Measurements from ENCODE around the gene AGFG1. TPM values are rescaled to one million over a fixed set of nuclear protein-coding genes. Genes with fewer than 3 reads are reported as not detected.

The AGFG1 gene
- total and polyA plus RNA-seq, 3 donors from 2014 or later: 126 to 192 (median 135) TPM

DNA sequence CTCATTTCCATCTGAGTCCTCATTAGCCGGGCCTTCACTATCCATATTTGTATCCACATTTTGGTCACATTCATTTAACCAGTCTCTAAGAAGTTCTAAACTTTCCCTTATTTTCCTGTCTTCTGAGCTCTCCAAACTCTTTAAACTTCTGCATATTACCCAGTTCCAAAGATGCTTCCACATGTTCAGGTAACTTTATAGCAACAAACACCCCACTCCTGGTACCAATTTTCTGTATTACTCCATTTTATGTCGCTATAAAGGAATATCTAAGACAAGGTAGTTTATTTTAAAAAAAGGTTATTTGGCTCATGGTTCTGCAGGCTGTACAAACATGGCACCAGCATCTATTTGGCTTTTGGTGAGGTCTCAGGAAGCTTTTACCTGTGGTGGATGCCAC lies 38.8 kb upstream of the AGFG1 start:
- DNase-seq: no peak
- H3K4me3 ChIP-seq: no peak overlapping the region
- H3K27ac ChIP-seq: no peak overlapping the region
- H3K4me1 ChIP-seq: no peaks in the 10 kb centered on the region
- intact Hi-C loops (cut with DNase I; ENCODE audit: low total_unique reads): no loop called here
- no peaks in the 10 kb centered on the region for H3K36me3 ChIP-seq (ENCODE audit: low read depth, missing control alignments)
- WGBS, 2 donors: 69 to 96% methylated on average over 2 of the region's 2 CpGs
- H3K9me3 ChIP-seq: no peaks in the 10 kb centered on the region
- TF ChIP-seq, protein P1, sequence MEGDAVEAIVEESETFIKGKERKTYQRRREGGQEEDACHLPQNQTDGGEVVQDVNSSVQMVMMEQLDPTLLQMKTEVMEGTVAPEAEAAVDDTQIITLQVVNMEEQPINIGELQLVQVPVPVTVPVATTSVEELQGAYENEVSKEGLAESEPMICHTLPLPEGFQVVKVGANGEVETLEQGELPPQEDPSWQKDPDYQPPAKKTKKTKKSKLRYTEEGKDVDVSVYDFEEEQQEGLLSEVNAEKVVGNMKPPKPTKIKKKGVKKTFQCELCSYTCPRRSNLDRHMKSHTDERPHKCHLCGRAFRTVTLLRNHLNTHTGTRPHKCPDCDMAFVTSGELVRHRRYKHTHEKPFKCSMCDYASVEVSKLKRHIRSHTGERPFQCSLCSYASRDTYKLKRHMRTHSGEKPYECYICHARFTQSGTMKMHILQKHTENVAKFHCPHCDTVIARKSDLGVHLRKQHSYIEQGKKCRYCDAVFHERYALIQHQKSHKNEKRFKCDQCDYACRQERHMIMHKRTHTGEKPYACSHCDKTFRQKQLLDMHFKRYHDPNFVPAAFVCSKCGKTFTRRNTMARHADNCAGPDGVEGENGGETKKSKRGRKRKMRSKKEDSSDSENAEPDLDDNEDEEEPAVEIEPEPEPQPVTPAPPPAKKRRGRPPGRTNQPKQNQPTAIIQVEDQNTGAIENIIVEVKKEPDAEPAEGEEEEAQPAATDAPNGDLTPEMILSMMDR (IDR thresholded peaks at IDR 0.05): no peak
- no peak for TF ChIP-seq POLR2A (IDR thresholded peaks at IDR 0.05)
- H3K27me3 ChIP-seq: no peaks in the 10 kb centered on the region

DNA sequence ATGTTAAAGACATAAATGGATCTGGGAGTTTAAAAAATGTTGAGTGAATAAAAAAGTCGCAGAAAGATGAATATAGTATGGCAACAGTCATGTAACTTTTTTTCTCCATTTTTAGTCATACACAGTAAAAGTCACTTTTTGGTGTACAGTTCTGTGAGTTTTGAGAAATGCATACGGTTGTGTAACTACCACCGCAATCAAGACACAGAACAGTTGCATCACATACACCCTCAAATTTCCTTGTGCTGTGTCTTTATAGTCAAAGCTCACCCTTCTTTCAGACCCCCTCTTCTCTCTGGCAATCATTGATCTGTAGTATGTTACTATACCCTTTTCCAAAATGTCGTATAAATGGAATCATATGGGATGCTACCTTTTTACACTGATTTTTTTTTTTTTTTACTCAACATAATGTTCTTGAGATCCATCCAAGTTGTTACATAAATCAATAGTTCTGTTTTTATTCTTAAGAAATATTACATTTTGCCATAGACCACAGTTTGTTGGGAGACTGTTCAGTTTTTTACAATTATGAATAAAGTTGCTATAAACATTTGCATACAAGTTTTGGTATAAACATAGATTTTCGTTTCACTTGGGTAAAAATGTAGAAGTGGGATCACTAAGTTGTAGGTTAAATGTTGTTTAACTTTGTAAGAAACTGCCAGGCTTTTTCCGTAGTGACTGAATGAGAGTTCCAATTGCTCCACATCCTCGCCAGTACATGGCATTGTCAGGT lies 35.4 kb upstream of the AGFG1 start:
- Histone ChIP-seq H3K27ac (no peak overlapping the region), H3K27me3 (no peaks in the 10 kb centered on the region), H3K9me3 (no peaks in the 10 kb centered on the region), H3K36me3 (ENCODE audit: low read depth, missing control alignments) (no peaks in the 10 kb centered on the region), H3K4me3 (no peak overlapping the region), H3K4me1 (no peaks in the 10 kb centered on the region)
- intact Hi-C loops (cut with DNase I; ENCODE audit: low total_unique reads): no loop called here
- TF ChIP-seq, protein P1 (IDR thresholded peaks at IDR 0.05): no peak
- TF ChIP-seq POLR2A (IDR thresholded peaks at IDR 0.05): no peak
- DNase-seq: no peak
- 80 to 92% methylated on average over 7 of the region's 7 CpGs for WGBS, 2 donors

DNA sequence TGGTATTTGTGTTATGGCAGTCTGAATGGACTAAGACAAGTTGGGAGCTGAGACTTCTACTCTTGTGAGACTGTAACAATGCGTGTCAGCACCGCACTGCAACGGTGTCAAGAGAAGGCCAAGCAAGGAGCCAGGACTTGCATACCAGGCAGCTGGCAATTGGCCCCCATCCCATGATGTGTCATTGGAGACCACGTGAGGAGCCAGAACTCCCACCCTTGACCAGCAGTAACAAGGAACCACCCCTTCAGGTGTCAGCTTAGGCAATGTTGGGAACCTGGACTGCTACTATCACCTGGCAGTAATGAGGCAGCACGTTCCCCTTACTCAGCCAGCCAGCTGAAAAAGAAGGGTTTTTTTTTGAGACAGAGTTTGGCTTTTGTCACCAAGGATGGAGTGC lies 32.7 kb upstream of the AGFG1 start:
- Histone ChIP-seq H3K27ac (no peak overlapping the region), H3K9me3 (no peaks in the 10 kb centered on the region), H3K4me1 (no peaks in the 10 kb centered on the region), H3K36me3 (ENCODE audit: low read depth, missing control alignments) (no peaks in the 10 kb centered on the region), H3K4me3 (no peak overlapping the region), H3K27me3 (no peaks in the 10 kb centered on the region)
- 89 to 90% methylated on average over 5 of the region's 5 CpGs for WGBS, 2 donors
- intact Hi-C loops (cut with DNase I; ENCODE audit: low total_unique reads): no loop called here
- TF ChIP-seq, protein P1 (IDR thresholded peaks at IDR 0.05): no peak
- no peak for TF ChIP-seq POLR2A (IDR thresholded peaks at IDR 0.05)
- no peak for DNase-seq

DNA sequence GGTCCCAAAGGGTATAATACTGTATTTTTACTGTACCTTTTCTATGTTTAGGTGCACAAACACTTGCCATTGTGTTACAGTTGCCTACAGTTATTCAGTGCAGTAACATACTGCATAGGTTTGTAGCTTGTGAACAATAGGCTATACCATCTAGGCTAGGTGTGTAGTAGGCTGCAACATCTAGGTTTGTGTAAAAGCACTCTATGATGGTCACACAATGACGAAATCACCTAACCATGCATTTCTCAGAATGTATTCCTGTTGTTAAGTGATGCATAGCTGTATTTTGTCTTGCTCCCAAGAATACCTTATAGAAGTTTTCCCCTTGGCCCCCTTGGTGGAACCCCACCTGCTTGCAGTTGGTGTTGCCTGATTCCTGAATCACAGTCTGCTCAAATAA lies 29.3 kb upstream of the AGFG1 start:
- H3K9me3 ChIP-seq: no peaks in the 10 kb centered on the region
- no peaks in the 10 kb centered on the region for H3K27me3 ChIP-seq
- DNase-seq: no peak
- H3K4me3 ChIP-seq: no peak overlapping the region
- H3K36me3 ChIP-seq (ENCODE audit: low read depth, missing control alignments): no peaks in the 10 kb centered on the region
- TF ChIP-seq POLR2A (IDR thresholded peaks at IDR 0.05): no peak
- TF ChIP-seq, protein P1 (IDR thresholded peaks at IDR 0.05): no peak
- WGBS, 2 donors: 87 to 95% methylated on average over 1 of the region's 1 CpG
- H3K27ac ChIP-seq: no peak overlapping the region
- intact Hi-C loops (cut with DNase I; ENCODE audit: low total_unique reads): no loop called here
- no peaks in the 10 kb centered on the region for H3K4me1 ChIP-seq

Measured in testis (tissue), 3 donors.